AG10803 (cell line): ENCODE measurements around the gene SOBP.

Experiments used
- DNase-seq: peaks from one replicate; pipeline ENCODE4 v3.0.0; 2010; ENCODE audit warnings: low read depth
- H3K4me3 ChIP-seq: 2 replicates; pipeline ENCODE4 v1.5.1; 2011; ENCODE audit warnings: mild to moderate bottlenecking, low read length, control low read depth
- CTCF ChIP-seq: conservative IDR thresholded peaks from 2 replicates; pipeline ENCODE4 v1.5.1; 2011; ENCODE audit warnings: mild to moderate bottlenecking, low read length, control low read depth, inconsistent platforms

The SOBP gene

DNA sequence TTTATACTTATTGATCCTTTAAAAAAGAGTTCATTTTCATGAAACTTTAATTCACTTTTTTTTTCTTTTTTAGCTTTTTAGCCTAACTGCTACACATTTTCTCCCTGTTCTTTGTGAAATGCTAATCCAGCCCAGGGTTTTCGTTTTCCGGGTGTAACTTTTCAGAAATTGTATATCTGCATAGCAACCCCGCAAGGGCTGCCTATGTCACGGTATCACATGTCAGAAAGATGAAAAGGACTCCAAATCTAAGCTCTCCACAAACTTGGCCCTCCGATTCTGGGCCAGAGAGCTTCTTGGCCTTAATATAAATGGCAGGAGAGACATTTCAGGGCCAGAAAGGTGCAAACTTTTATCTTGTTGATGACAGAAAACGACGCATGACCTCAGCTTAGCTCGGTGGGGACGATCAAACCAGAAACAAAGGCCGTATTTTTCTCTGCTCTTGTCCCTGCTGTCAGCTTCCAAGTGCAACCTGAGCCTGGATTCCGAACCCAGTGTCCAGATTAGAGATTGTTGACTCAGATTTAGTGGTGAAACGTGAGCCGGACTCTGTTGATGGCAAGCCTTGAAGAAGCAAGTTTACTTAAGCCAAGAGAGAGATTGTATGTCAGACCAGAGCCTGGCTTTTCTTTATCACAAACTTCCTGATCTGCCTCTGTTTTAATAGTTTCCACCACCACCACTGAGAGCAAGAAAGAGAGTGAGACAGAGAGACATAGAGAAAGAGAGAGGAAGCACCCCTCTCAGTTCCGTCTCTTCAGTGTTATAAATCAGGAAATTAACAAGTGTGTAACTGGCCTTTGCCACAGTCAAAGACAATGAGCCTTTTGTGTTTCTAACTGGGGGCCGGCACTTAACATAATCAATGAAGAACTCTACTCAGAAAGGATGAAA lies 176.4 kb downstream of the SOBP start:
- H3K4me3 ChIP-seq, result no peak overlapping the region
- DNase-seq, result no peak
- TF ChIP-seq CTCF, result no peak

DNA sequence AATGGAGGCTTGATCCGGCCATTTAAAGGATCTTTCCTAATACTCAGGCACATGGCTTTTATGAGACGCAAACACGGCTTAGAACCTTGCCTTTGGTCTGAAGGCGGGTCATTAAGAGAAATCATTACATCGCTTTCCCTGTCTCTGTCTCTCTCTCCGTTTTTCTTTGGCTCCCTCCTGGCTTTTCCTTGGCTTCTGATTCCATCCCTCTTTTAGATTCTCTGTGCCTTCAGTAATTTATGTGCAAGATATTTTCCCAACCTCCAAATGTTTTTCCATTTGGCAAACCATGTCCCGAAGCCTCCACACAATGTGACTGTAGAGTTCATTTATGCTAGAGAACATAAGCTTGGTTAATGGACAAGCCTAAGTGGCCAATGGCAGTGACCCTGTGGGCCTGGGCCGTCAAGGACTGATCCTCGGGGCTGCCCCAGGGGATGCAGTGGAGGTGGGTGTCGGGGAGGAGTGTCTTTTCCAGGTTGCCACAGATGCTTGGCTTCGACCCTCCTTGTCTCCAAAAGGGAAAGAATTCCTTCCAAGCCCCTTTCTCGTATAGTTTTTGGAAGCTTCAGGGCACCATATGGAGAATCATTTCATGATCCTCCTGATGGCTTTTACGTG lies 177.2 kb downstream of the SOBP start:
- no peak for TF ChIP-seq CTCF
- H3K4me3 ChIP-seq, result no peak overlapping the region
- DNase-seq, result no peak

- no peak for TF ChIP-seq CTCF
- H3K4me3 ChIP-seq, result no peak overlapping the region
- no peak for DNase-seq
These were observed 177.9 kb downstream of the SOBP start for GRCh38 chr6:107667790-107668189.

DNA sequence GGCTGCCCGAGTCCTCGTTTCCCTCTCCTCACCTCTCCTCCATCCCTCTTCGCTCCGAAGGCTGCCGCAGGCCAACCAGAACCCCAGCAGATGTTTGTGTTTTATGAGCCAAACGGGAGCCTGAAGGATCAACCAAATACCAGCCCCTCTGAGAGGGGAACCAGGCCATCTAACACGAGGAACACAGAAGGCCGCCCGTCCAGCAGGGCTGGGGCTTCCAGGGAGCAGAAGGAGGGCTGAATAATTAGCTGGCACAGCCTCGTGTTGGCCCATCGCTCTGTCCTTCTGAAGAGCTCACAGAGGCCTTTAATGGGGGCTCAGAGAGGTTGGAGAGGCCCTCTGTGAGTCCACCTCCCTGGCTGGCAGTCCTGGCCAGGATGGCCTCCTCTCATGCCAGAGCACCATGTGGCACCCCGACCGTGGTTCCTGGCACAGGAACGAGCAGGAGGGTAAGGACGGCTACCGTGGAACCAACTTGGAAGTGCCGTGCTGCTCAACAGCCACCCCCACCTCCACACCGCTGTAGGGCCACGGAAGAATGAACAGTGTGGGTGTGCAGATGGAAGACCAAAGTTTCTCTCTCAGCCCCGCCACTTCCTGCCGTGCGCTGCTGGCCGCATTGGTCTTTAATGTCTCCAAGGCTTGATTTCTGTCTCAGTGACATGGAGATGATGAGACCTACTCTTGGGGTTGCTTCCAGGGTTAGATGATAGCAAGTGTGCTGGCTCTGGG lies 179.0 kb downstream of the SOBP start:
- no peak overlapping the region for H3K4me3 ChIP-seq
- DNase-seq, result no peak
- no peak for TF ChIP-seq CTCF

DNA sequence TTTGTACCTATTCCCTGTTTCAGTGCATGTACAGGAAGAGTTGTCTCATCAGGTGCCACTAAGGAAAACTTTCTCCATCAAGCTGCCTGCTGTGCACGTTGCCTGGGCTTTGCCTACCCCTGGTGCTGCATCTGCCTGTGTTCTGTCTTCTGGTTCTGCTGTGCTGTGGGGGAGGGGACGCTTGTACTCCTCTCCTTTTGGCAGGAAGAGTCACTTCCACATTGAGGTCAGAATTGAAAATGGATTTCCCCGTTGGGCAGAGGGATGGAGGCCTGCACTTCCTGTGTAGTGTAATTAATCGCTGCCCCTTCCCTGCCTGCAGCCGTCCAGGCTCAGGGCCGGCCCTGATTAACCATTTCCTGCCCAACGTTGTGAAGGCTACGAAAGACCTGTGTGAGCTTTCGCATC lies 180.9 kb downstream of the SOBP start:
- H3K4me3 ChIP-seq, result no peak overlapping the region
- TF ChIP-seq CTCF, result no peak
- DNase-seq, result peak; percentile 28

DNA sequence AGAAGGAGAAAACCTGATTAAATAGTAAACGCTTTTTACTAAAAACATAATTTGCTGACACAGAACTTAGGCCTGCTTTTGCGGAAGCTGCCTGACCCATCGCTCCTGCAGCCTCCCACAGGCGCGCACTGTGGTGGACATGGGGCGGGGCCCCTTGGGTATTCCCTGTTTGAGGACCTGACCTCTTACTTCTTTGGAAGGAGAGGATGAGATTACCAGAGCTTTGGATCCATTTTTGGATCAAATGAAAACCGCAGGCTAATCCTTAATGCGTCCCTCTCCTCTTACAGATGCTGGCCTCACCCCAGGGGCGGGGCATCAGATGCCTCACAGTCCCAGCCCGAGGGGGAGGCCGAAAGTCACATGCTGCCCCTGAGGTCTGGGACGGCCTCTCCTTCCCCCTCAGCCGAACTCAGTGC lies 183.2 kb downstream of the SOBP start:
- DNase-seq, result no peak
- no peak for TF ChIP-seq CTCF
- H3K4me3 ChIP-seq, result no peak overlapping the region
